Panc1 (cell line): ENCODE results near the gene BLOC1S3. TPM values are rescaled to one million over a fixed set of nuclear protein-coding genes. Genes with fewer than 3 reads are reported as not detected.
"Not testable (repeated sequence)": the region's sequence is repeated elsewhere in the genome, so short reads cannot be mapped to it uniquely, and the experiment has no call there.

Experiments
- ATAC-seq: fragments of 200-7000 bp; cut with Tn5 transposase; 2 replicates; pipeline ENCODE4 v1.9.1; 2020; ENCODE audit warnings: mild to moderate bottlenecking, moderate library complexity
- BruUV-seq: library from RNA; stranded (reverse); fragments of 400-500 nt; replicated peaks from 2 replicates; lab custom pipeline; 2021; lab: Mats Ljungman, UMichigan
- CTCF ChIA-PET: fragments of 300-600 bp; sonication (Branson Sonifier 250); formaldehyde crosslinking; loops from one replicate; lab custom pipeline; 2022; ENCODE audit warnings: antibody characterized with exemption; lab: Charles Lee
- POLR2A ChIA-PET: fragments of 300-600 bp; sonication (Branson Sonifier 250); formaldehyde crosslinking; loops from one replicate; lab custom pipeline; 2022; ENCODE audit warnings: antibody characterized with exemption; lab: Charles Lee
- DNase-seq: peaks from one replicate; pipeline ENCODE4 v3.0.0-alpha.2; 2010; ENCODE audit warnings: low read depth, low spot score
- H3K27ac ChIP-seq: 2 replicates; pipeline ENCODE4 v1.5.1; 2011; ENCODE audit warnings: mild to moderate bottlenecking, low read length, inconsistent platforms
- H3K27me3 ChIP-seq: fragments of 200-500 bp; sonication (Bioruptor generic); 2 replicates; pipeline ENCODE4 v1.6.0; 2014; ENCODE audit warnings: low read length, inconsistent platforms; ENCODE audit not compliant: control insufficient read depth, insufficient read depth
- H3K36me3 ChIP-seq: fragments of 200-500 bp; sonication (Bioruptor generic); 2 replicates; pipeline ENCODE4 v1.5.1; 2014; ENCODE audit warnings: inconsistent platforms, mild to moderate bottlenecking, low read length, moderate library complexity; ENCODE audit not compliant: control insufficient read depth, insufficient read depth
- H3K4me1 ChIP-seq: 2 replicates; pipeline ENCODE4 v1.5.1; 2011; ENCODE audit warnings: inconsistent platforms, mild to moderate bottlenecking, low read length, moderate library complexity; ENCODE audit not compliant: control insufficient read depth, insufficient read depth
- H3K4me3 ChIP-seq, 2 experiments: 2 replicates each; pipeline ENCODE4 v1.5.1; 2011 to 2012; ENCODE audit warnings: low read depth in 2 of 2, low read length in 2 of 2, mild to moderate bottlenecking in 2 of 2, inconsistent platforms in 1 of 2, moderate library complexity in 1 of 2
- H3K9me3 ChIP-seq: fragments of 200-500 bp; sonication (Bioruptor generic); 2 replicates; pipeline ENCODE4 v1.5.1; 2014; ENCODE audit warnings: low read depth, mild to moderate bottlenecking, inconsistent platforms, low read length, moderate library complexity; ENCODE audit not compliant: control insufficient read depth, insufficient read depth
- in situ Hi-C: cut with HindIII; loops from 2 replicates; pipeline ENCODE4 v1.10.0; 2016; ENCODE audit warnings: low sequenced_read_pairs, low pct_unique_long_range_greater_than_20kb
- intact Hi-C: fragments of 100-400 bp; cut with micrococcal nuclease; formaldehyde crosslinking; loops from one replicate; pipeline ENCODE4 v1.10.0; 2022; ENCODE audit not compliant: unreplicated experiment
- total RNA-seq: library from RNA; stranded (reverse); gene quantifications from one replicate; pipeline ENCODE4 v1.2.1, GENCODE V29; 2021; ENCODE audit not compliant: unreplicated experiment
- TF ChIP-seq, protein P1 (sequence below), 2 experiments: IDR thresholded peaks; 2 replicates each; pipeline ENCODE4 v1.6.1; 2011 to 2012; ENCODE audit warnings: low read depth in 2 of 2, control low read depth in 1 of 2, low read length in 1 of 2, mild to moderate bottlenecking in 1 of 2, moderate library complexity in 1 of 2; ENCODE audit not compliant: insufficient read depth in 1 of 2

Gene BLOC1S3
- total RNA-seq, 1 experiment from 2014 or later = 21.8 TPM

DNA sequence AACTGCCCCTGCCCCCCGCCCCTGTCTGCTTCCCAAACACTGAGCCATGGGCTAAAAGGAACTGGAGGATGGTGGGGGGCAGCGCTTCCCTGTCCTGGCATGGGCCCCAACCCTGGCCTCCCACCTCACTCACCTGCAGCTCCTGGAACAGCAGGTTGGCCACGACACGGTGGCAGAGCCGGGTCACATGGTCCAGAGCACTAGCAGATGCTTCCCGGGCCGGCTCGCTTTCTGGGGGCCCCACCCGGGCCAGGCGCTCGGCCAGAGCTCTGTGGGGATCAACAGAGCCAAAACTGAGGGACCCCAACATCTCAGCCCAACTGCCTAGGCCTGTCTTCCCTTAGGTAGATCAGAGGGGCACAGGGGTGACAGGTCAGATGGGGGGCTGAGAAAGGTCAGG lies 46.1 kb downstream of the BLOC1S3 start:
- H3K4me1 ChIP-seq = no peaks in the 10 kb centered on the region
- intact Hi-C loops (no loop called here), in situ Hi-C loops (no loop called here)
- TF ChIP-seq, protein P1, sequence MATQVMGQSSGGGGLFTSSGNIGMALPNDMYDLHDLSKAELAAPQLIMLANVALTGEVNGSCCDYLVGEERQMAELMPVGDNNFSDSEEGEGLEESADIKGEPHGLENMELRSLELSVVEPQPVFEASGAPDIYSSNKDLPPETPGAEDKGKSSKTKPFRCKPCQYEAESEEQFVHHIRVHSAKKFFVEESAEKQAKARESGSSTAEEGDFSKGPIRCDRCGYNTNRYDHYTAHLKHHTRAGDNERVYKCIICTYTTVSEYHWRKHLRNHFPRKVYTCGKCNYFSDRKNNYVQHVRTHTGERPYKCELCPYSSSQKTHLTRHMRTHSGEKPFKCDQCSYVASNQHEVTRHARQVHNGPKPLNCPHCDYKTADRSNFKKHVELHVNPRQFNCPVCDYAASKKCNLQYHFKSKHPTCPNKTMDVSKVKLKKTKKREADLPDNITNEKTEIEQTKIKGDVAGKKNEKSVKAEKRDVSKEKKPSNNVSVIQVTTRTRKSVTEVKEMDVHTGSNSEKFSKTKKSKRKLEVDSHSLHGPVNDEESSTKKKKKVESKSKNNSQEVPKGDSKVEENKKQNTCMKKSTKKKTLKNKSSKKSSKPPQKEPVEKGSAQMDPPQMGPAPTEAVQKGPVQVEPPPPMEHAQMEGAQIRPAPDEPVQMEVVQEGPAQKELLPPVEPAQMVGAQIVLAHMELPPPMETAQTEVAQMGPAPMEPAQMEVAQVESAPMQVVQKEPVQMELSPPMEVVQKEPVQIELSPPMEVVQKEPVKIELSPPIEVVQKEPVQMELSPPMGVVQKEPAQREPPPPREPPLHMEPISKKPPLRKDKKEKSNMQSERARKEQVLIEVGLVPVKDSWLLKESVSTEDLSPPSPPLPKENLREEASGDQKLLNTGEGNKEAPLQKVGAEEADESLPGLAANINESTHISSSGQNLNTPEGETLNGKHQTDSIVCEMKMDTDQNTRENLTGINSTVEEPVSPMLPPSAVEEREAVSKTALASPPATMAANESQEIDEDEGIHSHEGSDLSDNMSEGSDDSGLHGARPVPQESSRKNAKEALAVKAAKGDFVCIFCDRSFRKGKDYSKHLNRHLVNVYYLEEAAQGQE (IDR thresholded peaks at IDR 0.05; ENCODE audit: insufficient read depth in 1 of 2, low read depth in 2 of 2, low read length in 1 of 2) = no peak
- ChIA-PET POLR2A (no interaction called here), CTCF (no interaction called here)
- no peaks in the 10 kb centered on the region for H3K9me3 ChIP-seq
- H3K27me3 ChIP-seq = no peaks in the 10 kb centered on the region
- no peak for ATAC-seq
- DNase-seq = no peak
- no peak overlapping the region for H3K27ac ChIP-seq
- H3K36me3 ChIP-seq = no peaks in the 10 kb centered on the region
- no TSS peak for BruUV-seq
- H3K4me3 ChIP-seq = no peak overlapping the region

DNA sequence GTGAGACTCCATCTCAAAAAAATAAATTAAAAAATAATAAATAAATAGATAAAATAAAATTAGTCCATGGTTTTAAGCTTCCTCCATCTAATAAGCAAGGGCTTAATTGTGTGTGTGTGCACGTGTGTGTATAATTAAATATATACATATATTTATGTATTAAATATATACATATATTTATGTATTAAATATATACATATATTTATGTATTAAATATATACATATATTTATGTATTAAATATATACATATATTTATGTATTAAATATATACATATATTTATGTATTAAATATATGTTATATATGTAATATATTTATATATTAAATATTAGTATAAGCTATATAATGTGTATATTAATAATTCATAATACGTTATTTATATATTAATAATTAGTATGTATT lies 50.5 kb downstream of the BLOC1S3 start:
- intact Hi-C loops, H3K27me3 ChIP-seq, CTCF ChIA-PET, BruUV-seq, H3K9me3 ChIP-seq, POLR2A ChIA-PET, H3K4me1 ChIP-seq, H3K4me3 ChIP-seq, DNase-seq, in situ Hi-C loops, H3K27ac ChIP-seq, ATAC-seq, H3K36me3 ChIP-seq: not testable (repeated sequence)

Other genes with a start within 250 kb of the BLOC1S3 start
- gene APOC4, start 236.5 kb upstream of the BLOC1S3 start, total RNA-seq = not detected
- gene APOC2, start 232.7 kb upstream of the BLOC1S3 start, total RNA-seq = not detected
- gene CLPTM1, start 223.4 kb upstream of the BLOC1S3 start, total RNA-seq = 98.4 TPM
- gene RELB, start 177.3 kb upstream of the BLOC1S3 start, total RNA-seq = 28.1 TPM
- gene CLASRP, start 139.7 kb upstream of the BLOC1S3 start, total RNA-seq = 72.4 TPM
- 6.7 TPM for gene ZNF296, start 102.3 kb upstream of the BLOC1S3 start, total RNA-seq
- 29.5 TPM for gene GEMIN7, start 99.5 kb upstream of the BLOC1S3 start, total RNA-seq
- 20.4 TPM for gene PPP1R37, start 85.6 kb upstream of the BLOC1S3 start, total RNA-seq
- gene NKPD1, start 17.8 kb upstream of the BLOC1S3 start, total RNA-seq = 0.05 TPM
- gene TRAPPC6A, start 547 bp upstream of the BLOC1S3 start, total RNA-seq = 24.7 TPM
- 0.08 TPM for gene EXOC3L2, start 66.6 kb downstream of the BLOC1S3 start, total RNA-seq
- gene MARK4, start 72.5 kb downstream of the BLOC1S3 start, total RNA-seq = 21.6 TPM
- gene CKM, start 144.1 kb downstream of the BLOC1S3 start, total RNA-seq = not detected
- 0.49 TPM for gene KLC3, start 162.0 kb downstream of the BLOC1S3 start, total RNA-seq
- 32.5 TPM for gene ERCC2, start 191.8 kb downstream of the BLOC1S3 start, total RNA-seq
- gene PPP1R13L, start 226.3 kb downstream of the BLOC1S3 start, total RNA-seq = 39.1 TPM
- gene POLR1G, start 227.9 kb downstream of the BLOC1S3 start, total RNA-seq = 27.8 TPM
- gene ERCC1, start 245.1 kb downstream of the BLOC1S3 start, total RNA-seq = 80.3 TPM